T-cell (primary cell): ENCODE data around the gene ZNF564. TPM values are rescaled to one million over a fixed set of nuclear protein-coding genes. Genes with fewer than 3 reads are reported as not detected.
A peak's percentile ranks its signal among the peaks of the same experiment; 100 is the strongest.

Experiments
- ATAC-seq, 4 experiments: fragments of 200-7000 bp in 3 of 4; fragments of 150-1000 bp in 1 of 4; cut with Tn5 transposase; replicated peaks in 1 of 4; 1 replicate in 3 of 4; 2 replicates in 1 of 4; pipeline ENCODE4 v1.10.0; 2021; ENCODE audit warnings: moderate library complexity in 3 of 4, mild to moderate bottlenecking in 2 of 4, moderate number of reproducible peaks in 1 of 4
- CTCF ChIA-PET, 2 donors: fragments of 300-600 bp; sonication (Branson Sonifier 250); formaldehyde crosslinking; loops; one replicate each; lab custom pipeline; 2022; ENCODE audit warnings: antibody characterized with exemption in 2 of 2; lab: Charles Lee
- POLR2A ChIA-PET, 2 donors: fragments of 300-600 bp; sonication (Branson Sonifier 250); formaldehyde crosslinking; loops; one replicate each; lab custom pipeline; 2022; ENCODE audit warnings: antibody characterized with exemption in 2 of 2; lab: Charles Lee
- DNase-seq, 35 experiments: peaks; one replicate each; pipeline versions ENCODE4 v3.0.0 to v3.0.0-alpha.2; 2013 to 2023
- H3K27ac ChIP-seq: one replicate; pipeline ENCODE4 v1.5.1; 2013; ENCODE audit warnings: low read length
- H3K27me3 ChIP-seq, 2 experiments: replicated peaks in 1 of 2; 1 replicate in 1 of 2; 2 replicates in 1 of 2; pipeline versions ENCODE4 v1.6.1 to v1.7.0; 2013; ENCODE audit warnings: low read length in 1 of 2, mixed read lengths in 1 of 2; ENCODE audit not compliant: control insufficient read depth in 2 of 2, insufficient read depth in 2 of 2; ENCODE audit errors: extremely low read depth in 1 of 2
- H3K36me3 ChIP-seq, 2 donors: 1 replicate in 1 of 2; 2 replicates in 1 of 2; pipeline versions ENCODE4 v1.6.1 to v1.7.0; 2013; ENCODE audit warnings: low read length in 1 of 2; ENCODE audit not compliant: control insufficient read depth in 2 of 2, insufficient read depth in 1 of 2; ENCODE audit errors: extremely low read depth in 1 of 2
- H3K4me1 ChIP-seq, 2 experiments: 1 replicate in 1 of 2; 2 replicates in 1 of 2; pipeline versions ENCODE4 v1.6.1 to v1.7.0; 2013; ENCODE audit warnings: low read length in 2 of 2, mixed read lengths in 1 of 2; ENCODE audit not compliant: insufficient read depth in 2 of 2, control insufficient read depth in 1 of 2; ENCODE audit errors: extremely low read depth in 1 of 2
- H3K4me3 ChIP-seq, 2 donors: 1 replicate in 1 of 2; 2 replicates in 1 of 2; pipeline versions ENCODE4 v1.5.1 to v1.7.0; 2013; ENCODE audit warnings: mild to moderate bottlenecking in 2 of 2, low read length in 1 of 2, moderate library complexity in 1 of 2; ENCODE audit not compliant: control insufficient read depth in 1 of 2; ENCODE audit errors: extremely low read depth in 1 of 2
- H3K9me3 ChIP-seq: 2 replicates; pipeline ENCODE4 v1.7.0; 2013
- H3K27ac Mint-ChIP-seq, 2 donors: one replicate each; pipeline ENCODE4 v1.8.0; 2020 to 2021; ENCODE audit warnings: mild to moderate bottlenecking in 2 of 2, mixed read lengths in 2 of 2
- H3K27me3 Mint-ChIP-seq, 2 donors: one replicate each; pipeline ENCODE4 v1.8.0; 2021 to 2022; ENCODE audit warnings: mixed read lengths in 2 of 2
- H3K36me3 Mint-ChIP-seq: one replicate; pipeline ENCODE4 v1.8.0; 2021; ENCODE audit warnings: mixed read lengths
- H3K4me1 Mint-ChIP-seq, 3 donors: one replicate each; pipeline ENCODE4 v1.8.0; 2020 to 2022; ENCODE audit warnings: mixed read lengths in 3 of 3, mild to moderate bottlenecking in 1 of 3
- H3K4me3 Mint-ChIP-seq, 3 donors: one replicate each; pipeline ENCODE4 v1.8.0; 2020 to 2022; ENCODE audit warnings: mild to moderate bottlenecking in 3 of 3, mixed read lengths in 3 of 3, moderate library complexity in 3 of 3
- H3K9me3 Mint-ChIP-seq, 3 donors: one replicate each; pipeline ENCODE4 v1.8.0; 2020 to 2022; ENCODE audit warnings: mixed read lengths in 3 of 3
- WGBS: methylation state at CpG from one replicate; pipeline ENCODE4 v1.1.5; 2013; ENCODE audit warnings: missing lambda C conversion rate; ENCODE audit not compliant: insufficient coverage; 5-methylcytosine and 5-hydroxymethylcytosine counted together
- total RNA-seq, 35 experiments: library from RNA in 6 of 35; stranded (reverse) in 6 of 35; fragments of 120-200 nt in 1 of 35; gene quantifications; one replicate each; pipeline versions ENCODE4 v1.2.1 to v1.2.4 and lab custom pipeline; 2013 to 2026

Gene ZNF564
- total RNA-seq, 5 donors from 2014 or later (not counting 1 experiment from before 2014, with no cell fraction given): 14.2 to 21.8 (median 20.8) TPM

- no peak for ATAC-seq
- H3K4me3 ChIP-seq: peak overlapping the region in 1 of 2 donors; percentile 25
- CTCF ChIA-PET: interaction anchor here in 1 of 2 donors (0.6 kb wide), 1 partner anchor 884 kb away, joined by 10 read pairs; no protein-coding TSS in a partner anchor
- POLR2A ChIA-PET: no interaction called here
- peak overlapping the region in 1 of 3 donors; percentile 9 for H3K4me3 Mint-ChIP-seq
- no CpG with 5 or more reads among the region's 4 CpGs for WGBS
- no peaks in the 10 kb centered on the region for H3K4me1 ChIP-seq
- H3K27ac ChIP-seq: no peak overlapping the region
- peaks cover 30% of the 10 kb centered on the region for H3K9me3 ChIP-seq
- peaks cover 84% of the 10 kb centered on the region for H3K36me3 Mint-ChIP-seq
- no peak for DNase-seq
- H3K27ac Mint-ChIP-seq: no peak overlapping the region
- no peaks in the 10 kb centered on the region for H3K27me3 ChIP-seq
- H3K27me3 Mint-ChIP-seq: no peaks in the 10 kb centered on the region
- peaks cover 11 to 49% of the 10 kb centered on the region in 2 donors for H3K36me3 ChIP-seq
- peaks cover 6 to 58% (median 44%) of the 10 kb centered on the region in 3 donors for H3K9me3 Mint-ChIP-seq
- peaks cover 0 to 3% (median 1%) of the 10 kb centered on the region in 3 donors for H3K4me1 Mint-ChIP-seq
These were observed 24.7 kb downstream of the ZNF564 start for GRCh38 chr19:12526542-12526941.

- Mint-ChIP-seq H3K4me3 (no peak overlapping the region), H3K4me1 (no peaks in the 10 kb centered on the region), H3K9me3 (peaks cover 19 to 49% (median 39%) of the 10 kb centered on the region in 3 donors), H3K27ac (peak overlapping the region in 1 of 2 donors; percentile 31), H3K36me3 (peaks cover 66% of the 10 kb centered on the region), H3K27me3 (no peaks in the 10 kb centered on the region)
- POLR2A ChIA-PET: no interaction called here
- Histone ChIP-seq H3K9me3 (peaks cover 24% of the 10 kb centered on the region), H3K27me3 (no peaks in the 10 kb centered on the region), H3K4me3 (no peak overlapping the region), H3K4me1 (no peaks in the 10 kb centered on the region), H3K36me3 (peaks cover 6 to 16% of the 10 kb centered on the region in 2 donors), H3K27ac (no peak overlapping the region)
- CTCF ChIA-PET: no interaction called here
- 85% methylated on average over 6 of the region's 6 CpGs for WGBS
- DNase-seq: no peak
- no peak for ATAC-seq
These were observed 29.3 kb downstream of the ZNF564 start for GRCh38 chr19:12521996-12522395.

GRCh38 chr19:12513531-12514061, 37.7 kb downstream of the ZNF564 start:
- peaks cover 0 to 5% (median 2%) of the 10 kb centered on the region in 3 donors for H3K4me1 Mint-ChIP-seq
- no peaks in the 10 kb centered on the region for H3K9me3 ChIP-seq
- WGBS: 35% methylated on average over 35 of the region's 35 CpGs

GRCh38 chr19:12497032-12497431, 54.2 kb downstream of the ZNF564 start:
- H3K27me3 ChIP-seq: no peaks in the 10 kb centered on the region
- Mint-ChIP-seq H3K9me3 (no peaks in the 10 kb centered on the region), H3K4me3 (peak overlapping the region in 1 of 3 donors; percentile 49), H3K36me3 (no peaks in the 10 kb centered on the region), H3K27ac (peak overlapping the region in 1 of 2 donors; percentile 58), H3K4me1 (peaks cover 16 to 20% (median 18%) of the 10 kb centered on the region in 3 donors), H3K27me3 (no peaks in the 10 kb centered on the region)
- H3K9me3 ChIP-seq: no peaks in the 10 kb centered on the region
- WGBS: 83% methylated on average over 1 of the region's 4 CpGs
- H3K27ac ChIP-seq: no peak overlapping the region
- no peaks in the 10 kb centered on the region for H3K36me3 ChIP-seq
- peaks cover 3 to 14% of the 10 kb centered on the region in 2 experiments for H3K4me1 ChIP-seq
- no peak overlapping the region for H3K4me3 ChIP-seq
- ChIA-PET POLR2A (interaction anchor here (0.5 to 0.6 kb wide), 2 partner anchors 181 to 1150 kb away, joined by 3 to 8 read pairs; no protein-coding TSS in a partner anchor), CTCF (no interaction called here)
- ATAC-seq (no peak), DNase-seq (no peak)

More at GRCh38 chr19:12513531-12514061, 37.7 kb downstream of the ZNF564 start:
- no peaks in the 10 kb centered on the region for H3K4me1 ChIP-seq
- no peak overlapping the region for H3K4me3 Mint-ChIP-seq
- H3K36me3 Mint-ChIP-seq: peaks cover 20% of the 10 kb centered on the region
- H3K27me3 ChIP-seq: peaks cover 0 to 21% of the 10 kb centered on the region in 2 experiments
- peaks cover 8 to 13% (median 13%) of the 10 kb centered on the region in 3 donors for H3K9me3 Mint-ChIP-seq
- H3K27me3 Mint-ChIP-seq: peaks cover 3 to 8% of the 10 kb centered on the region in 2 donors
- ATAC-seq: no peak
- no peak overlapping the region for H3K4me3 ChIP-seq
- no peak overlapping the region for H3K27ac ChIP-seq
- no peak for DNase-seq
- no peak overlapping the region for H3K27ac Mint-ChIP-seq
- H3K36me3 ChIP-seq: no peaks in the 10 kb centered on the region
- ChIA-PET CTCF (no interaction called here), POLR2A (no interaction called here)

- Mint-ChIP-seq H3K27ac (peak overlapping the region in 1 of 2 donors; percentile 34), H3K4me3 (peak overlapping the region; percentile 82 to 88 (median 87)), H3K9me3 (no peaks in the 10 kb centered on the region), H3K36me3 (no peaks in the 10 kb centered on the region), H3K27me3 (no peaks in the 10 kb centered on the region), H3K4me1 (peaks cover 16 to 20% (median 18%) of the 10 kb centered on the region in 3 donors)
- ChIA-PET POLR2A (interaction anchor here in 1 of 2 donors (0.6 kb wide), 1 partner anchor 182 kb away, joined by 8 read pairs; no protein-coding TSS in a partner anchor), CTCF (interaction anchor here in 1 of 2 donors (0.5 to 0.6 kb wide), 2 partner anchors 49 to 756 kb away, joined by 3 read pairs; no protein-coding TSS in a partner anchor)
- Histone ChIP-seq H3K9me3 (no peaks in the 10 kb centered on the region), H3K36me3 (no peaks in the 10 kb centered on the region), H3K4me1 (peaks cover 3 to 14% of the 10 kb centered on the region in 2 experiments), H3K27me3 (no peaks in the 10 kb centered on the region), H3K4me3 (no peak overlapping the region), H3K27ac (no peak overlapping the region)
- ATAC-seq (no peak), DNase-seq (no peak)
- WGBS: 100% methylated on average over 2 of the region's 6 CpGs
These were observed 54.8 kb downstream of the ZNF564 start for GRCh38 chr19:12496480-12496879.

- Mint-ChIP-seq H3K4me1 (peaks cover 16 to 20% (median 18%) of the 10 kb centered on the region in 3 donors), H3K4me3 (peak overlapping the region; percentile 82 to 88 (median 87)), H3K36me3 (no peaks in the 10 kb centered on the region), H3K27me3 (no peaks in the 10 kb centered on the region), H3K27ac (peak overlapping the region; percentile 87 to 91), H3K9me3 (no peaks in the 10 kb centered on the region)
- ChIA-PET POLR2A (no interaction called here), CTCF (interaction anchor here (0.5 to 1.1 kb wide), 4 partner anchors 70 to 1764 kb away, joined by 3 to 5 read pairs (median 4); no protein-coding TSS in a partner anchor)
- DNase-seq (peak; percentile 84 to 95 (median 90)), ATAC-seq (peak; percentile 98 to 100 (median 99))
- Histone ChIP-seq H3K27me3 (no peaks in the 10 kb centered on the region), H3K36me3 (no peaks in the 10 kb centered on the region), H3K4me1 (peaks cover 3 to 14% of the 10 kb centered on the region in 2 experiments), H3K4me3 (peak overlapping the region; percentile 73 to 80), H3K9me3 (no peaks in the 10 kb centered on the region), H3K27ac (peak overlapping the region; percentile 82)
- 2% methylated on average over 48 of the region's 51 CpGs for WGBS
These were observed 56.1 kb downstream of the ZNF564 start for GRCh38 chr19:12495002-12495802.
